HepG2 (cell line): ENCODE data around the gene INPP4B. TPM values are rescaled to one million over a fixed set of nuclear protein-coding genes. Genes with fewer than 3 reads are reported as not detected.

Source experiments
- ATAC-seq: fragments of 200-7000 bp; cut with Tn5 transposase; 3 replicates; pipeline ENCODE4 v1.9.1; 2020; ENCODE audit warnings: mild to moderate bottlenecking, moderate library complexity
- BruUV-seq: library from RNA; stranded (reverse); fragments of 400-500 nt; replicated peaks from 2 replicates; lab custom pipeline; 2021; lab: Mats Ljungman, UMichigan
- CTCF ChIA-PET: fragments of 300-600 bp; formaldehyde crosslinking; extraction: SDS; loops from one replicate; lab custom pipeline; 2021; ENCODE audit warnings: low total read pairs, inconsistent platforms, low intra/inter-chr PET ratio; lab: Yijun Ruan, JAX
- POLR2A ChIA-PET: fragments of 350-600 bp; sonication (Branson Sonifier 250); formaldehyde crosslinking; loops from one replicate; lab custom pipeline; 2020; ENCODE audit warnings: antibody characterized with exemption, inconsistent platforms; lab: Yijun Ruan, JAX
- DNase-seq: peaks from one replicate; pipeline ENCODE4 v3.0.0-alpha.2; 2015; ENCODE audit warnings: low spot score
- FAIRE-seq: peaks from 3 replicates; lab custom pipeline; 2011; peaks lifted over from hg19 to GRCh38; lab: Jason Lieb, UNC
- H2AFZ ChIP-seq: one replicate; pipeline ENCODE4 v1.6.1; 2011; ENCODE audit warnings: low read length, inconsistent platforms
- H3K27ac ChIP-seq: fragments of 300-600 bp; 3 replicates; pipeline ENCODE4 v1.8.0; 2011; ENCODE audit warnings: mixed run types, mild to moderate bottlenecking, mixed read lengths, low read length, inconsistent platforms; ENCODE audit not compliant: insufficient read depth; ENCODE audit errors: extremely low read length
- H3K27me3 ChIP-seq, 2 experiments: fragments of 200-600 bp in 1 of 2; 2 replicates in 1 of 2; 3 replicates in 1 of 2; pipeline versions ENCODE4 v1.6.0 to v1.8.0; 2011; ENCODE audit warnings: low read length in 2 of 2, mild to moderate bottlenecking in 2 of 2, moderate library complexity in 2 of 2, inconsistent platforms in 1 of 2; ENCODE audit not compliant: insufficient read depth in 2 of 2, control insufficient read depth in 1 of 2
- H3K36me3 ChIP-seq, 2 experiments: fragments of 200-600 bp in 1 of 2; replicated peaks in 1 of 2; 2 replicates in 1 of 2; 3 replicates in 1 of 2; pipeline versions ENCODE4 v1.5.1 to v1.8.0; 2011; ENCODE audit warnings: low read length in 2 of 2, inconsistent platforms in 1 of 2; ENCODE audit not compliant: insufficient read depth in 2 of 2, control insufficient read depth in 1 of 2
- H3K4me1 ChIP-seq: 2 replicates; pipeline ENCODE4 v1.5.1; 2012; ENCODE audit warnings: low read length, inconsistent platforms; ENCODE audit not compliant: insufficient read depth
- H3K4me2 ChIP-seq: 2 replicates; pipeline ENCODE4 v1.6.0; 2011; ENCODE audit warnings: low read depth, low read length, inconsistent platforms
- H3K4me3 ChIP-seq, 3 experiments: fragments of 200-600 bp in 1 of 3; sonication (generic), shearing (Covaris generic) in 1 of 3; replicated peaks in 1 of 3; 2 replicates each; pipeline ENCODE4 v1.5.1; 2011 to 2016; ENCODE audit warnings: low read length in 3 of 3, inconsistent platforms in 2 of 3, low read depth in 2 of 3, mild to moderate bottlenecking in 2 of 3, control low read depth in 1 of 3, mixed read lengths in 1 of 3; ENCODE audit not compliant: insufficient read depth in 1 of 3
- H3K79me2 ChIP-seq: one replicate; pipeline ENCODE4 v1.6.1; 2011; ENCODE audit warnings: low read length, inconsistent platforms; ENCODE audit not compliant: insufficient read depth
- H3K9ac ChIP-seq: 2 replicates; pipeline ENCODE4 v1.6.0; 2011; ENCODE audit warnings: mild to moderate bottlenecking, low read depth, low read length, inconsistent platforms; ENCODE audit not compliant: insufficient read depth
- H3K9me3 ChIP-seq: 2 replicates; pipeline ENCODE4 v1.5.1; 2012; ENCODE audit warnings: mild to moderate bottlenecking, low read length
- H4K20me1 ChIP-seq: 2 replicates; pipeline ENCODE4 v1.6.0; 2011; ENCODE audit warnings: inconsistent platforms, mild to moderate bottlenecking, low read length, moderate library complexity; ENCODE audit not compliant: insufficient read depth
- CBX2 ChIP-seq, 2 experiments: fragments of 200-600 bp in 1 of 2; sonication (generic); formaldehyde crosslinking in 1 of 2; IDR thresholded peaks; 2 replicates each; pipeline versions ENCODE4 v1.7.0 to v1.8.1; 2018 to 2022; ENCODE audit warnings: low read depth in 2 of 2, low read length in 1 of 2, mild to moderate bottlenecking in 1 of 2, missing genetic modification reagents in 1 of 2
- HMG20B ChIP-seq: conservative IDR thresholded peaks from 2 replicates; pipeline ENCODE4 v1.6.1; 2016; ENCODE audit warnings: missing genetic modification reagents, missing compliant biosample characterization
- HNRNPK ChIP-seq: fragments of 200-400 bp; formaldehyde crosslinking; IDR thresholded peaks from 2 replicates; pipeline ENCODE4 v1.6.1; 2018; ENCODE audit warnings: low read length, low read depth, moderate library complexity, mild to moderate bottlenecking; ENCODE audit not compliant: poor library complexity, severe bottlenecking
- STAG1 ChIP-seq: sonication (generic); formaldehyde crosslinking; IDR thresholded peaks from 2 replicates; pipeline ENCODE4 v1.4.0; 2020; ENCODE audit warnings: missing genetic modification reagents
- ZNF142 ChIP-seq: sonication (generic); formaldehyde crosslinking; IDR thresholded peaks from 2 replicates; pipeline ENCODE4 v1.4.0; 2020; ENCODE audit warnings: missing genetic modification reagents
- ZNF563 ChIP-seq: sonication (generic); formaldehyde crosslinking; IDR thresholded peaks from 2 replicates; pipeline ENCODE4 v1.8.0; 2022; ENCODE audit warnings: mild to moderate bottlenecking, moderate library complexity, missing genetic modification reagents
- ZNF724P ChIP-seq: sonication (generic); formaldehyde crosslinking; IDR thresholded peaks from 2 replicates; pipeline ENCODE4 v1.8.0; 2022; ENCODE audit warnings: missing genetic modification reagents, borderline replicate concordance
- WGBS: methylation state at CpG from one replicate; pipeline ENCODE4 v1.1.6; 2017; ENCODE audit warnings: low lambda C conversion rate; 5-methylcytosine and 5-hydroxymethylcytosine counted together
- in situ Hi-C: cut with HindIII; loops from 2 replicates; pipeline ENCODE4 v1.10.0; 2017; ENCODE audit warnings: low pct_unique_long_range_greater_than_20kb; ENCODE audit not compliant: extremely low pct_ligation_motif_present
- intact Hi-C: fragments of 100-400 bp; cut with micrococcal nuclease; formaldehyde crosslinking; loops from one replicate; pipeline ENCODE4 v1.10.0; 2022; ENCODE audit not compliant: unreplicated experiment
- polyA plus RNA-seq, 8 experiments: library from polyadenylated mRNA; depleted of rRNA in 3 of 8; stranded (reverse) in 7 of 8; unstranded in 1 of 8; fragments of >200 nt; fragmentation: Illumina TruSeq in 4 of 8; extraction: Trizol in 4 of 8; gene quantifications; 2 replicates each; pipeline versions ENCODE4 v1.2.1 to v1.2.3, GENCODE V29; 2011 to 2016; ENCODE audit warnings: low read depth in 4 of 8, missing spikeins in 1 of 8, mixed read lengths in 1 of 8; ENCODE audit not compliant: insufficient read depth in 1 of 8
- total RNA-seq, 5 experiments: library from RNA; depleted of rRNA; stranded (reverse); fragments of >200 nt; fragmentation: Illumina TruSeq; extraction: Trizol; gene quantifications; 2 replicates each; pipeline ENCODE4 v1.2.3, GENCODE V29; 2016; ENCODE audit warnings: low read depth in 1 of 5
- TF ChIP-seq, protein P1 (sequence below): sonication (generic); formaldehyde crosslinking; IDR thresholded peaks from 2 replicates; pipeline ENCODE4 v1.4.0; 2020; ENCODE audit warnings: missing genetic modification reagents
- TF ChIP-seq, protein P2 (sequence below): sonication (generic); formaldehyde crosslinking; IDR thresholded peaks from 2 replicates; pipeline ENCODE4 v1.5.0; 2020; ENCODE audit warnings: mild to moderate bottlenecking, missing genetic modification reagents
- TF ChIP-seq, protein P3 (sequence below): sonication (generic); formaldehyde crosslinking; IDR thresholded peaks from 2 replicates; pipeline ENCODE4 v1.4.0; 2020; ENCODE audit warnings: missing genetic modification reagents

The INPP4B gene
- total and polyA plus RNA-seq, 2 of the 13 experiments (the other 11 are each of a cell fraction or from before 2014, with no cell fraction given), result not detected

- TF ChIP-seq ZNF142 (CRISPR knock-in tag), result no peak
Observed at GRCh38 chr4:142559986-142560385, 286.1 kb downstream of the INPP4B start (continued).

DNA sequence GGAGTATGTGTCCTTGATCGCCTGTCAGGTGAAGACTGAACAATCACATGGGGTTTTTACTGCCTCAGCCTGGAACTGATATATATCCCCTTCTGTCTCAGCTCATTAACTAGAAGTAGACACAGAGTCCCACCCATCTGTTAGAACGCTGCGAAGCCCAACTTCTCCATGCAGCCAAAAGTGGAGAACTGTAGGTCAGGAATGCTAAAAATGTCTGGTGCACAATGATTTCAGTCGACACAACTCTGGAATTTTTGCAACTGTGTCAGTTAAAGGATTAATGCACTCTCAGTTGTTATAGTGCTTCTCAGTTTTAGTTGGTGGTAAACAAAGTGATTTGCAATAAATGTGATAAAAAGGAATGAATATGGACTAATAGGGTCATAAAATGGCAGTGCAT, 287.2 kb downstream of the INPP4B start:
- no peaks in the 10 kb centered on the region for H3K4me1 ChIP-seq
- no peaks in the 10 kb centered on the region for H3K36me3 ChIP-seq
- FAIRE-seq (no peak), DNase-seq (no peak), ATAC-seq (no peak)
- ChIA-PET POLR2A (no interaction called here), CTCF (no interaction called here)
- no peak overlapping the region for H3K4me3 ChIP-seq
- no peaks in the 10 kb centered on the region for H3K79me2 ChIP-seq
- no peak overlapping the region for H2AFZ ChIP-seq
- TF ChIP-seq ZNF563 (no peak), CBX2 (IDR thresholded peaks at IDR 0.05; ENCODE audit: low read depth, low read length) (no peak), CBX2 (CRISPR knock-in tag; IDR thresholded peaks at IDR 0.05; ENCODE audit: low read depth) (no peak), HNRNPK (no peak), ZNF724P (no peak), HMG20B (CRISPR knock-in tag) (no peak), STAG1 (CRISPR knock-in tag) (no peak)
- TF ChIP-seq, protein P1, sequence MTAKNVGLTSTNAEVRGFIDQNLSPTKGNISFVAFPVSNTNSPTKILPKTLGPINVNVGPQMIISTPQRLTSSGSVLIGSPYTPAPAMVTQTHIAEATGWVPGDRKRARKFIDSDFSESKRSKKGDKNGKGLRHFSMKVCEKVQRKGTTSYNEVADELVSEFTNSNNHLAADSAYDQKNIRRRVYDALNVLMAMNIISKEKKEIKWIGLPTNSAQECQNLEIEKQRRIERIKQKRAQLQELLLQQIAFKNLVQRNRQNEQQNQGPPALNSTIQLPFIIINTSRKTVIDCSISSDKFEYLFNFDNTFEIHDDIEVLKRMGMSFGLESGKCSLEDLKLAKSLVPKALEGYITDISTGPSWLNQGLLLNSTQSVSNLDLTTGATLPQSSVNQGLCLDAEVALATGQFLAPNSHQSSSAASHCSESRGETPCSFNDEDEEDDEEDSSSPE (CRISPR knock-in tag), result no peak
- TF ChIP-seq, protein P2, sequence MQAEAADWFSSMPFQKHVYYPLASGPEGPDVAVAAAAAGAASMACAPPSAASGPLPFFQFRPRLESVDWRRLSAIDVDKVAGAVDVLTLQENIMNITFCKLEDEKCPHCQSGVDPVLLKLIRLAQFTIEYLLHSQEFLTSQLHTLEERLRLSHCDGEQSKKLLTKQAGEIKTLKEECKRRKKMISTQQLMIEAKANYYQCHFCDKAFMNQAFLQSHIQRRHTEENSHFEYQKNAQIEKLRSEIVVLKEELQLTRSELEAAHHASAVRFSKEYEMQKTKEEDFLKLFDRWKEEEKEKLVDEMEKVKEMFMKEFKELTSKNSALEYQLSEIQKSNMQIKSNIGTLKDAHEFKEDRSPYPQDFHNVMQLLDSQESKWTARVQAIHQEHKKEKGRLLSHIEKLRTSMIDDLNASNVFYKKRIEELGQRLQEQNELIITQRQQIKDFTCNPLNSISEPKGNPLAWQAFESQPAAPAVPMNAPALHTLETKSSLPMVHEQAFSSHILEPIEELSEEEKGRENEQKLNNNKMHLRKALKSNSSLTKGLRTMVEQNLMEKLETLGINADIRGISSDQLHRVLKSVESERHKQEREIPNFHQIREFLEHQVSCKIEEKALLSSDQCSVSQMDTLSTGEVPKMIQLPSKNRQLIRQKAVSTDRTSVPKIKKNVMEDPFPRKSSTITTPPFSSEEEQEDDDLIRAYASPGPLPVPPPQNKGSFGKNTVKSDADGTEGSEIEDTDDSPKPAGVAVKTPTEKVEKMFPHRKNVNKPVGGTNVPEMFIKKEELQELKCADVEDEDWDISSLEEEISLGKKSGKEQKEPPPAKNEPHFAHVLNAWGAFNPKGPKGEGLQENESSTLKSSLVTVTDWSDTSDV (CRISPR knock-in tag), result no peak
- TF ChIP-seq, protein P3, sequence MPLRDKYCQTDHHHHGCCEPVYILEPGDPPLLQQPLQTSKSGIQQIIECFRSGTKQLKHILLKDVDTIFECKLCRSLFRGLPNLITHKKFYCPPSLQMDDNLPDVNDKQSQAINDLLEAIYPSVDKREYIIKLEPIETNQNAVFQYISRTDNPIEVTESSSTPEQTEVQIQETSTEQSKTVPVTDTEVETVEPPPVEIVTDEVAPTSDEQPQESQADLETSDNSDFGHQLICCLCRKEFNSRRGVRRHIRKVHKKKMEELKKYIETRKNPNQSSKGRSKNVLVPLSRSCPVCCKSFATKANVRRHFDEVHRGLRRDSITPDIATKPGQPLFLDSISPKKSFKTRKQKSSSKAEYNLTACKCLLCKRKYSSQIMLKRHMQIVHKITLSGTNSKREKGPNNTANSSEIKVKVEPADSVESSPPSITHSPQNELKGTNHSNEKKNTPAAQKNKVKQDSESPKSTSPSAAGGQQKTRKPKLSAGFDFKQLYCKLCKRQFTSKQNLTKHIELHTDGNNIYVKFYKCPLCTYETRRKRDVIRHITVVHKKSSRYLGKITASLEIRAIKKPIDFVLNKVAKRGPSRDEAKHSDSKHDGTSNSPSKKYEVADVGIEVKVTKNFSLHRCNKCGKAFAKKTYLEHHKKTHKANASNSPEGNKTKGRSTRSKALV (CRISPR knock-in tag), result no peak
- no peak overlapping the region for H3K9ac ChIP-seq
- intact Hi-C loops (no loop called here), in situ Hi-C loops (no loop called here)
- no peak overlapping the region for H3K4me2 ChIP-seq
- 0 out of 2 replicates have a peak, but pooled peaks cover 5% of the 10 kb centered on the region for H3K9me3 ChIP-seq
- no peak overlapping the region for H3K27ac ChIP-seq
- no peaks in the 10 kb centered on the region for H4K20me1 ChIP-seq
- BruUV-seq, result no TSS peak
- 1% methylated on average over 4 of the region's 4 CpGs for WGBS
- H3K27me3 ChIP-seq, result no peaks in the 10 kb centered on the region
